ENCODE results near the gene PDXDC1.
A peak's percentile ranks its signal among the peaks of the same experiment; 100 is the strongest.
"Not testable (repeated sequence)": the region's sequence is repeated elsewhere in the genome, so short reads cannot be mapped to it uniquely, and the experiment has no call there.

Gene PDXDC1

DNA sequence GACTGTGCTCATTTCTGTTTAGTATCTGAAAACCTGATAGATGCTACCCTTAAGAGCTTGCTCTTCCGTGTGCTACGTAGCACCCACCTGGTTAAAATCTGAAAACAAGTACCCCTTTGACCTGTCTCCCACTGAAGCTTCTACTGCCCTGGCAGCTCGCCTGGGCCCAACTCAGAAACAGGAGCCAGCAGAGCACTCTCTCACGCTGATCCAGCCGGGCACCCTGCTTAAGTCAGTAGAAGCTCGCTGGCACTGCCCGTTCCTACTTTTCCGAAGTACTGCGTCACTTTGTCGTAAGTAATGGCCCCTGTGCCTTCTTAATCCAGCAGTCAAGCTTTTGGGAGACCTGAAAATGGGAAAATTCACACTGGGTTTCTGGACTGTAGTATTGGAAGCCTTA lies 62.2 kb downstream of the PDXDC1 start:
- DNase-seq (ENCODE audit: low spot score): no peak

DNA sequence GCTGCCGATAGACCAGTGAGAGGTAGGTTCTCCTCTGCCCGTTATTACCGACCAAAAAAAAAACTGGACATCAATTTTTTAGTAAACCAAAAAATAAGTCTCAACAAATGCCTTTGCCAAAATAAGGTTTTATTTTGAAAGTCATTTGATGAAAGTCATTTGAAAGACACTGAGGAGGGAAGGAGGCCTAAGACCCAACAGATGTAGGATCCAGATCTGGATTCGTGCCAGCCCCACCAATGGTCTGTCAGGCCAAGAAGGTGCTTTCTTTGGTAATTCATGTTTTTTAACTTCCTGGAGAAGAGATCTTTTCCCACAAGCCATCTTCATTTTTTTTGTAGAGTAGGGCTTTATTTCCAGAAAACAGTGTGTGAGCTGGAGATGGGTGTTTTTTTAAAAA lies 62.9 kb downstream of the PDXDC1 start:
- no peak for DNase-seq (ENCODE audit: low spot score)

- DNase-seq (ENCODE audit: low spot score): no peak
Observed at GRCh38 chr16:15038689-15039088, 63.9 kb downstream of the PDXDC1 start.

- no peak for DNase-seq (ENCODE audit: low spot score)
Observed at GRCh38 chr16:15041271-15042004, 66.6 kb downstream of the PDXDC1 start.

- DNase-seq (ENCODE audit: low spot score): no peak
Observed at GRCh38 chr16:15043344-15043743, 68.5 kb downstream of the PDXDC1 start.

GRCh38 chr16:15044286-15044685 lies 69.5 kb downstream of the PDXDC1 start:
- no peak for DNase-seq (ENCODE audit: low spot score)

DNA sequence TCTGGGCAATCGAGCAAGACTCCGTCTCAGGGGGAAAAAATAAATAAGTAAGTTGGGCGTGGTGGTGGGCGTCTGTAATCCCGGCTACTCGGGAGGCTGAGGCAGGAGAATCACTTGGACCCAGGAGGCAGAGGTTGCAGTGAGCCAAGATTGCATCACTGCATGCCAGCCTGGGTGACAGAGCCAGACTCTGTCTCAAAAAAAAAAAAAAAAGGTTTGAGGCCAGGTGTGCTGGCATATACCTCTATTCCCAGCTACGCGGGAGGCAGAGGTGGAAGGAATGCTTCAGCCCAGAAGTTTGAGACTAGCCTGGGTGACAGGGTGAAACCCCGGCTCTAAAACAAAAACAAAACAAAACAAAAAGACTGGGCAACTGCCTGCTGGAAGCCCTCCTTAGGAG lies 70.4 kb downstream of the PDXDC1 start:
- DNase-seq (ENCODE audit: low spot score): not testable (repeated sequence)

DNA sequence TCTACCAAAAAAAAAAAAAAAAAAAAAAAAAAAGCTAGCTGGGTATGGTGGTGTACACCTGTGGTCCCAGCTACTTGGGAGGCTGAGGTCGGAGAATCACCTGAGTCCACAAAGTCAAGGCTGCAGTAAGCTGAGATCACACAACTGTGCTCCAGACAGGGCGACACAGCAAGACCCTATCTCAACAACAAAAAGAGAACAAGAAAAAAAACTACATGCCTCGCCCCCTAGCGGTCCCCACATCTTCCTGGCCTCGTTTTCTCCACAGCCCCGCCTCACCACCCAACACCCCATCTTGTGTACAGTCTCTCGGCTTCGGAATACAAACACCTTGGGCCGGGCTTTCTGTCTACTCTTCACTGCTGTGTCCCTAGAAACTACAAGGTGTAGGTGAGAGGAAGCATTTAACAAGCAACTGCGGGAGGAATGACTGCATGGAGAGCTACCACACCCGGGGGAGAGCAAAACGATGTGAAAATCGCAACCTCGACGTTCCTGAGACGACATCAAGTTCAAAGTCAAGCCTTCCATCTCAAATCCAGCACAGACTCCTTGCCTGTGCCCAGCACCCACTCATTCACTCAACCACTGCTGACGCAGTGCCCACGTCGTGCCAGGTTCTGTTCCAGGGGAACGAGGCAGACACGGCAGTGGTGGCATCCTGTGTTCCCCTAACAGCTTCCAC lies 72.0 kb downstream of the PDXDC1 start:
- DNase-seq (ENCODE audit: low spot score): no peak

GRCh38 chr16:15049581-15050180 lies 74.9 kb downstream of the PDXDC1 start:
- DNase-seq (ENCODE audit: low spot score): no peak

- DNase-seq (ENCODE audit: low spot score): not testable (repeated sequence)
Observed at GRCh38 chr16:15050440-15050839, 75.6 kb downstream of the PDXDC1 start.

DNA sequence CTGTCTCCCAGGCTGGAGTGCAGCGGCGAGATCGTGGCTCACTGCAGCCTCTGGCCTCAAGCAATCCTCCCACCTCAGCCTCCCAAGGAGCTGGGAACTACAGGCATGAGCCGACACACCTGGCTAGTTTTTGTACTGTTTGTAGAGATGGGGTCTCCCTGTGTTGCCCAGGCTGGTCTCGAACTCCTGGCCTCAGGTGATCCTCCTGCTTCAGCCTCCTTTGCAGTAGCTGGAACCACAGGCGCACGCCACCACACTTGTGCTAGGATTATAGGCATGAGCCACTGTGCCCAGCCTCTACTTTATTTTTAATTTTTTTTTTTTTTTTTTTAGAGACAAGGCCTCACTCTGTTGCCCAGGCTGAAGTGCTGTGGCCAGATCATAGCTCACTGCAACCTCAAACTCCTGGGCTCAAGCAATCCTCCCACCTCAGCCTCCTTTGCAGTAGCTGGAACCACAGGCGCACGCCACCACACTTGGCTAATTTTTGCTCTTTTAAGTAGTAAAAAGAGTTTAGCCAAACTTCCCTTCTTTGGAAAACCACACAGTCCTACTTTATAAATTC lies 76.6 kb downstream of the PDXDC1 start:
- no peak for DNase-seq (ENCODE audit: low spot score)

GRCh38 chr16:15052747-15053476 lies 78.1 kb downstream of the PDXDC1 start:
- no peak for DNase-seq (ENCODE audit: low spot score)

GRCh38 chr16:15053904-15054303 lies 79.1 kb downstream of the PDXDC1 start:
- no peak for DNase-seq (ENCODE audit: low spot score)

- no peak for DNase-seq (ENCODE audit: low spot score)
Observed at GRCh38 chr16:15054357-15055140, 79.7 kb downstream of the PDXDC1 start.

DNA sequence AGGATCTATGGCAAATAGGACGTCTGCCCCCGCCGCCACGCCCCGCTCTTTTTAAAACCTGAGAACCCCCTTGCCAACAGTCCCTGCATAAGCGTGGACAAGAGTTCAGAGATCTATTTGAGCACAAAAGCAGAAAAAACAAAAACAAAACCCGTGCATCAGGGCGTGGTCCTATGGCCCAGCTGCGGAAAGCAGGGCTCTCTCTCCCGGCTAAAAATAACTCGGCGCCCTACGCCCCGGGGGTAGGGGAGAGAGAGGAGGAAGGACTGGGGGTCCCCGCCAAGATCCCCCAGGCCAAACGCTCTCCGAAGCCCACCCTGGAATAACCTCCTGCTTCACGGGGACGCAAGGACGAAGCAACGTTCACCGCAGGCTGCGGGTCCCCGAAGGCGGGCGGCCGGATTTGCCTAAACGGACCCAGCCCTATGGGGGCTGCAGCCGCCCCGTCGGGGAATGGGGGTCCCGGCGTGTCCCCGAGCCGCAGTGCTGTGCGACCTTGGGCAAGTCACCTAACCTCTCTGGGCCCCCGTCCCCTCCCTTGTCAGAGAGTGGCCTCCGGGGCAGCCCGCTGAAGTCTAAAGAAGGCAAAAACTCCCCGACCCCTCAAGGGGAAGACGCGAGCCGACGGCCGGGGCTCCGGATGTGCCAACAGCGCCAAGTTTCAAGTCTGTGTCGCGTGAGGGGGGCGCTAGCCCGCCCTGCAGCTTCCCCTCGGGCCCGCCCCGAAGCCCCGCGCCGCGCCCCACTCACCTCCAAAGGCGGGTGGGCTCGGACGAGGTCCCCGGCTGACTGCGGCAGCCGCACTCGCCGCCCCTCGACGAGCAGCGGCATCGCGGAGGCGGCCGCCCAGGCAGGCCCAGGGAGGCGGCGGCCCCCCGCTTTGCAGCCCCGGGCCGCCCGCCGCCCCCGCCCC lies 80.6 kb downstream of the PDXDC1 start:
- peak; percentile 54 for DNase-seq (ENCODE audit: low spot score)

GRCh38 chr16:15057681-15058417 lies 83.0 kb downstream of the PDXDC1 start:
- no peak for DNase-seq (ENCODE audit: low spot score)

DNA sequence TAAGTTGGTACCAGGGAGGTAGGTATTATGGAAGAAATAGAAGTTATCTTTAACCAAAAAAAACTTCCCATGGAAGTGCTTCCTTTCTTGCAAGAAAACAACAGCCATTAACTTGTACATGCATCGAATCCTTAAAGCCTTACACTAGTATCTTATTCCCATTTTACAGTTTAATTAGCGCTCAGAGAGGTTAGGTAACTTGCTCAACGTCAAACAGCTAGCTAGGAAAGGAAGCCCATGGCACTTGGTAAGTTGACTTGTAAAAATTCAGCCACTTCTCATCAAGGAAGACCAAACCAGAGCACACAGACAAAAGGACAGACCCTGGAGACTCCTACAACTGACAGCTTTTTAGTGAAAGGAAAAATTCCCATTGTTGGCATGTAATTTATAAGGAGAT lies 84.5 kb downstream of the PDXDC1 start:
- DNase-seq (ENCODE audit: low spot score): no peak

GRCh38 chr16:15062085-15062810 lies 87.4 kb downstream of the PDXDC1 start:
- DNase-seq (ENCODE audit: low spot score): peak; percentile 43

GRCh38 chr16:15065961-15066360 lies 91.1 kb downstream of the PDXDC1 start:
- not testable (repeated sequence) for DNase-seq (ENCODE audit: low spot score)

Data from activated CD4-positive, alpha-beta T cell treated with anti-CD3 and anti-CD28 coated beads, Interleukin-2, Interleukin-4, amounts not matched to agents 100 ng/mL and 50 ng/mL, durations not matched to agents 16 hours and 8 hours (primary cell).